NAMALWA (cell line): Measurements from ENCODE around the gene CDCA7.
"Not testable (repeated sequence)": the region's sequence is repeated elsewhere in the genome, so short reads cannot be mapped to it uniquely, and the experiment has no call there.

Source experiments
- DNase-seq: peaks from one replicate; pipeline ENCODE4 v3.0.0-alpha.2; 2015; ENCODE audit warnings: low spot score

Gene CDCA7

GRCh38 chr2:173358616-173359015, 3.9 kb downstream of the CDCA7 start:
- no peak for DNase-seq

- no peak for DNase-seq
These were observed 4.6 kb downstream of the CDCA7 start for GRCh38 chr2:173359231-173359630.

DNA sequence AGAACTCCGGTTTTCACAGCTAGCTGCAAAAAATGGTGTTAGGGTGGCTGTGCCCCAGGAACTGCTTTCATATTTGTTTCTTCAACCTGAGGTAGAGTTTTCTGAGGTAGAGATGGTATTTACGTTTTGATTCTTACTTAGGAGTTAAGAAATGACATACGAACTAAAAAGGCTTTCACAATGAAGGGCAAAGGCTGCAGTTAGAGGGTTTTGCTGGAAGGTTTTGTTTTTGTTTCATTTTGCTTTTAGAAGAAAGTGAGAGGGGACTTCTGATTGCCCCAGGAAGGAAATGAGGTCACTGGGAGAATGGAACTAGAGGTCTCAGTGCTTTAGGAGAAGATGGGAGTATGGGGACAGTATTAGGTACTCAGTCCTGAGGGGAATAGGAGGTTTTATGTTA, 15.5 kb downstream of the CDCA7 start:
- no peak for DNase-seq

DNA sequence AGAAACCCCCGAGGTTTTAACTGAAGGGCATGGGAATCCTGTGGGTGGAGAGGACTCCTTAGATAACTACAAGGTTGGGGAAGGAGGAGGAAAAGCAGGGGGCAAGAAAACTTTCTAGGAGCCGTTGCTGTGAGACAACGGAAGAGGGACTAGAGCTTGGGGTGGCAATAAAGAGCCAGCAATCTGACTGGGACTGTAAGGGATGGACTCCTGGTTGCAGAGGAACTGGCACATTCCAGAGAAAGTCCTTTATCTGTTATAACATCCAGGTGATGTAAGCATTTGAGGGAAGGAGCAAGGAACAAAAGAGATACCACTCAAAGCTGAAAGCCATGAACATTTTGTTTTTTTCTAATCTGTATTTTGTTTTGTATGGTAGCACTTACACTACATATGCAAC, 16.4 kb downstream of the CDCA7 start:
- DNase-seq: no peak

- DNase-seq: no peak
These were observed 18.6 kb downstream of the CDCA7 start for GRCh38 chr2:173373290-173373689.

DNA sequence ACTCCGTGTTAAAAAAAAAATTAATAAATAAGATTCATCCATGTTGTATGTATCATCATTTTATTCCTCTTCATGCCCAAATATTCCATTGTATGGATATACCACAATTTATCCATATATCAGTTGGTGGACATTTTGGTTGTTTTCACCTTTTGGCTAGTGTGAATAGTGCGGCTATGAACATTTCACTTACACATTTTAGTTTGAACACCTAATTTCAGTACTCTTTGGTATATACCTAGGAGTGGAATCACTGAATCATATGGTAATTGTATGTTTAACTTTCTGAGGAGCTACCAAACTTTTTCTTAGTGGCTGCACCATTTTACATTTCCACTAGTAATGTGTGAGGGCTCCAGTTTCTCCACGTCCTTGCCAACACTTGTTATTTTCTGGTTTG, 20.0 kb downstream of the CDCA7 start:
- no peak for DNase-seq

DNA sequence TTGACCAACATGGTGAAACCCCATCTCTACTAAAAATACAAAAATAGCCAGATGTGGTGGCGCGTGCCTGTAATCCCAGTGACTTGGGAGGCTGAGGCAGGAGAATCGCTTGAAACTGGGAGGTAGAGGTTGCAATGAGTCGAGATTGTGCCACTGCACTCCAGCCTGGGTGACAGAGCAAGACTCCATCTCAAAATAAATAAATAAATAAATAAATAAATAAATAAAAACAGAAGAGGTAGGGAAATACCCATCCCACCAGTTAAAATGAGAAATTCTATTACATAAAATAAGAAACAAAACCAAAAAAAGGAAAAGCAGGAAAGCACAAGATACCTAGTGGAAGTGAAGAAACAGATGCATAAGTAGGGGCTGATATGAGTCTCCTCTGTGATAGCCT, 30.9 kb downstream of the CDCA7 start:
- not testable (repeated sequence) for DNase-seq

DNA sequence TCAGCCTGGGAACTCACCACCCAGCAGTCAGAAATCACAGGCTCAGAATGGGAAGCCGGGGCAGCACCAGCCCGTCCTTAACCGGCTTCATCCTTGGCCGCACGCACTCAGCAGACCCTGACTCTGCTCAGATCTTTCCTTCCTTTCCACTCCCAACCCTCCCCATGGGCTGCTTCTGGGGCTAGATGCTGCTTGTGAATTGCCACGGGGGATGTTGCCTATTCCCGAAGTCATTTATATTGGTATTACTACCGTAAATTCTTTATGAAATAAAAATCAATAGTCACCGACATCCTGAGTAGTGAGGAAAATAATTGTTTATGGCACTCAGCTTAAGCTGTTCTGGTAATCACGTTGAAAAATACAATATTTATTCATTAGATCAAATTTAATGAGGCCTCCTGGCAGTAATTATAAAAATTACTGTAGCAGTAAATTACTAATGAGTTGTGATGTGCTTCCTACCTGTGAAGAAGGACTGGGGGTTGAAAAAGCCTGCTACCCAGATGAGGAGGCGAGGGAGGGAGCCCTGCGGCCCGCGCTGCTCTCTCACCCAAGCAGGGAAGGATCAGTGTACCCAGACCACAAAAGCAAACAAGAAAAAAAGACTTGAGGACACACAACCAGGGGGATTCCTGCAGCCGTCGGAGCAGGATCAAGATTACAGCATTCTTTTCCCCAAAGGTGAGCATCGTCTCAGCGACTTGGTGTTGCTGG, 31.5 kb downstream of the CDCA7 start:
- DNase-seq: no peak

GRCh38 chr2:173386738-173387065, 32.0 kb downstream of the CDCA7 start:
- DNase-seq: no peak

DNA sequence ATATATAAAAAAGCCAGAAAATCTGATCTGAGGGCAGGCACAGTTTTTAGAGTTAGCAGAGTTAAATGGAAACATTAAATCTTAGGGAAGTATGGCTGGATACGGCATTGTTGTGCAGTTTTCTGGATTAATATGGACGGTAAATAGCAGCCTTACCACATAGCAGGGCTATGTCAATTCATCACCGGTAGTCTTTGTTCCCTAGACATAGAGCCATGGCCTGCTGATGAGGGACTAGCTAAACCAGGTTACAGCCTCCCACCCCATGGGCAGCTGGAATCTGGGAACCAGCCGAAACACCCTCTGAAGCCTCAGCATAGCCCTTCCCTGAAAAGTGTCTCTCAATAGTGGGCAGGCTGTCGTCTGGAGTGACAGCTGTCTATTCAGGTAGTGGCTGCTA, 32.4 kb downstream of the CDCA7 start:
- no peak for DNase-seq

- no peak for DNase-seq
These were observed 33.0 kb downstream of the CDCA7 start for GRCh38 chr2:173387660-173388059.

GRCh38 chr2:173388795-173389194, 34.1 kb downstream of the CDCA7 start:
- no peak for DNase-seq

GRCh38 chr2:173390036-173390435, 35.4 kb downstream of the CDCA7 start:
- DNase-seq: no peak

DNA sequence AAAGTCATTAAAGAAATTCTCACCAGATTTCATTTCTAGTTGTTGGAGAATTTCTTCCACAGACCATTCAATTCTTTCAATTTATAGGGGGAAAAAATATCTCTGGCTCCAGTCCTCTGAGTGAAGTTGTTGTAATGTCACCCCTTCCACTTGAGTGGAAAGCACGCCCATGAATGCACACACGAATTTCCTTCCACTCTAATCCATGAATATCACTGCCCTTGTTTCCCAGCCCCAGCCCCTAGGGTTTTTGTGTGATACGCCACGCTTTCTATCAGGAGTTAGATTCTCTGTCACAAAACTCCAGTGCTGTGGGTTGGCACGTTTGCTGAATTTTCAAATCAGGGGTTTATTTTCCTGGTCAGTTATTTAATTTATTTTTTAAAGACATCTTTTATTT, 38.1 kb downstream of the CDCA7 start:
- DNase-seq: no peak

DNA sequence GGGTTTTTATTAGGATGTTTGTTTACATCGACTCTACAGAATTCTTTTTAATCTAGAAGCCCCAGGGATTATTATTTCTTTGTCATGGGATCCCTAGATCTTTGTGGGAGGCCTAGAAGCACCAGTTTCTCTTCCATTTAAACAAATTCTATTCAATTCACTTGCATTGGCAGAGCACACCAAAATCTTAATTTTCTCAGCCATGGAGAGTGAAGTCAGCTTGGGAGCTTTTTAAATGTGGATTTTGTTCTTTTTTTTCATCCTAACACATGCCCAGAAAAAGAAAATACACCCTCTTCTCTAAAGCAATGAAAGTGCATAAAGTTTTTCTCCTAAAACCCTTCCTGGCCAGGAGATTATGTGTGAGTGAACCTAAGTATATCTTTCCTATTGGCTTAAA, 38.5 kb downstream of the CDCA7 start:
- DNase-seq: no peak

GRCh38 chr2:173393636-173394035, 39.0 kb downstream of the CDCA7 start:
- DNase-seq: no peak

DNA sequence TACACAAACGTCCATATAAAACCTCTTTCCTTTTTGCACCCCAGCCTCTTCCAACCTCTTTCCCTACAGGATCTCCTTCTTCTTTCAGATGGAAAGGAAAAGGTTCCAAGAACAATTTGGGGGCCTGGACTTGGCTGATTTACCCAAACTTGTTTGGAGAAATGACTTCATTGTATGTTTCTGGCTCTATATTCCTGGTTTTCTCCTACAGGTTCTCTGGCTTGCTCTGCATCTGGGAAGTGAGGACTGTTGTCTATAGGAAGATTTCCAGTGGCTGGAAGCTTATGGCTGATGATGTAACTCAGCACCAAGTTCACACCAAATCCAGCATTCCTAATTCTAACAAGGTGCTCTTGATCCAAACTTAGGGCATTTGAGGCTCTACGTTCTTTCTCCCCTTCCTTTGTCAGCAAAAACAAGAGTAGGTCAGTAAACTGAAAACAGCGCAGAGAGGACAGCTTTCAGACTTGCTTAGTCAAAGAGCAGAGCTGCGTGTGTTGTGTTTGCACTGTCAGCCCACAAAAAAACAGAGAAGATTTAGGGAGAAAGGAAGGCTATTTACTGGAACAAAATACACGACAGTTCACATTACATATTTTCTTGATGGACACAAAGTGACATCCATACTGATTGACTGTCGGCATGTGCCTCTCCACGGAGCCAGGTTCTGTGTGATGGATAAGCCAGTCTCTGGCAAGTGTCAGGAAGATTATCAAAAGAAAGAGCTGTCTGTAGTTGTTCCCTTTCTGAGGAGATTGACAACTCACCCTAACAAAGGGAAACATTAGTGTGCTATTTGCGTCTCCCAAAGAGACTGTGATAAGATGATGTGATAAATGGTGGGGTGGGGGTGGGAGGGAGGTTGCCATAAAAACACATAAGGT, 39.7 kb downstream of the CDCA7 start:
- DNase-seq: no peak

DNA sequence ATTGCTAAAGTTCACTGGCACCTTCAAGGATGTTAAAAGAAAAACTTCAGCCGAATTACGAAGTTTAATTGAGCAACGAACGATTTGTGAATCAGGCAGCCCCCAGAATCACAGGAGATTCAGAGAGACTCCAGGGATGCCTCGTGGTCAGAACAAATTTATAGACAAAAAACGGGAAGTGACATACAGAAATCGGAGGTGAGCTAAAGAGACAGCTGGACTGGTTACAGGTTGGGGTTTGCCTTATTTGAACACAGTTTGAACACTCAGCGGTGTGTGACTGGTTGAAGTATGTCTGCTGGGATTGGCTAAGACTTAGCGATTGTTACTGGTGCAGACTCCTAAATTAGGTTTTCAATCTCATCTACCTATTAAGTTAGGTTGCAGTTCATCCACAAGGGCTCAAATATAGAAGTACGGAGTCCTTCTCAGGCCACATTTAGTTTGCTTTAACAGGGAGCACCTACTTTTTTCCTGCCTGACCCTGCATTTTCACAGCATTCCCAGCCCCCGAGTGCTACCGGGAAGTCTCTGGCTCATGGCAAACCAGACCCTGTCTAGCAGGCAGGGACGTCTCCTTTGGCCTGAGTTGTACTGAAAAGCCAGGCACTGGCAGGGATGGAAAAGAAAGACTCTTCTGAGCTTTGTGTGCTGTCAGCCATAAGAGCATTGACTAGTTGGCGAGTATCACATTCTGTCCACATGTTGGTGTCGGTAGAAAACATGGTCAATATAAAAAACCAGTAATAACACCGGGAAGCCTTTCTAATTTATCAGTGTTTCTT, 41.1 kb downstream of the CDCA7 start:
- DNase-seq: no peak

- no peak for DNase-seq
These were observed 42.9 kb downstream of the CDCA7 start for GRCh38 chr2:173397539-173397938.

GRCh38 chr2:173399229-173399628, 44.6 kb downstream of the CDCA7 start:
- DNase-seq: no peak

DNA sequence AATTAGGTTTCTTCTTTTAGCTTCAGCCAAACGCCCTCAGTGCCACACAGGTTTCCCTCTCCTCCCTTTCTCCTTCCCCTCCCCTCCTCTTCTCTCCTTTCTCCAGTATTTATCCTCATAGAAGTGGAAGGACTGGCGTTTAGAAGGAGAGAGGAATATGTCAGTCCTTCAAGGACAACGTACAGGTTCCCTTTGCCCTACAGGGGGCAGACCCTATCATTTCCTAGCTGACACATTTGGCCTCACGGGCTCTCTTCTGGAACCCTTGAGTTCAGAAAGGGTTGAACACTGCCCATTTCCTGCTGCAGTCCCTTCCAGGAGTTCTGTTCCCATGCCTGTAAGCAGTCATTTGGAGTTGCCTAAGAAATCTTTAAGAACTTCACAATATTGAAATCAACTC, 46.1 kb downstream of the CDCA7 start:
- peak; percentile 70 for DNase-seq

- no peak for DNase-seq
These were observed 47.1 kb downstream of the CDCA7 start for GRCh38 chr2:173401716-173402326.
